Activated T-cell treated with anti-CD3 and anti-CD28 coated beads, Interleukin-2, amount 50 U/mL, for 72 hours (primary cell): ENCODE measurements around the gene LOXL3. TPM values are rescaled to one million over a fixed set of nuclear protein-coding genes. Genes with fewer than 3 reads are reported as not detected.

ENCODE experiments used
- ATAC-seq, 2 donors: fragments of 150-1000 bp; cut with Tn5 transposase; replicated peaks in 1 of 2; 2 replicates each; pipeline ENCODE4 v1.10.0; 2021; ENCODE audit warnings: moderate library complexity in 2 of 2, mild to moderate bottlenecking in 1 of 2
- DNase-seq, 2 donors: peaks; one replicate each; pipeline ENCODE4 v3.0.0; 2021 to 2022; ENCODE audit warnings: mixed read lengths in 1 of 2
- H3K27ac Mint-ChIP-seq: one replicate; pipeline ENCODE4 v1.8.0; 2022; ENCODE audit warnings: mild to moderate bottlenecking, moderate library complexity, mixed read lengths
- H3K27me3 Mint-ChIP-seq: one replicate; pipeline ENCODE4 v1.8.0; 2022; ENCODE audit warnings: low read depth, mixed read lengths
- H3K36me3 Mint-ChIP-seq, 2 donors: one replicate each; pipeline ENCODE4 v1.8.0; 2022; ENCODE audit warnings: mixed read lengths in 2 of 2, mild to moderate bottlenecking in 1 of 2; ENCODE audit not compliant: insufficient read depth in 2 of 2
- H3K4me1 Mint-ChIP-seq: one replicate; pipeline ENCODE4 v1.8.0; 2022; ENCODE audit warnings: low read depth, mixed read lengths
- H3K4me3 Mint-ChIP-seq, 2 donors: one replicate each; pipeline ENCODE4 v1.8.0; 2022; ENCODE audit warnings: mild to moderate bottlenecking in 2 of 2, mixed read lengths in 2 of 2, moderate library complexity in 2 of 2
- H3K9me3 Mint-ChIP-seq, 2 donors: one replicate each; pipeline ENCODE4 v1.8.0; 2022; ENCODE audit warnings: mixed read lengths in 2 of 2
- total RNA-seq, 2 donors: library from RNA; stranded (reverse); gene quantifications; one replicate each; pipeline ENCODE4 v1.2.3, GENCODE V29; 2022

LOXL3 gene
- total RNA-seq, 2 donors from 2014 or later, result 3.1 to 3.6 TPM

GRCh38 chr2:74525717-74526648 is 27.8 kb downstream of the LOXL3 start, which contains the start of gene DQX1:
Gene DQX1, minus strand, starts transcription at chr2:74526231. Its CDS starts 502 bp downstream, at chr2:74525729.
- no peak for ATAC-seq
- DNase-seq, result no peak
- Mint-ChIP-seq H3K27ac (no peak within 1 kb of the TSS), H3K9me3 (peaks cover 0 to 3% of the 10 kb centered on the region in 2 donors), H3K4me3 (peak within 1 kb of the TSS; percentile 36 to 53), H3K4me1 (peaks cover 23% of the 10 kb centered on the region), H3K27me3 (no peaks in the 10 kb centered on the region), H3K36me3 (peaks cover 17 to 19% of the 10 kb centered on the region in 2 donors)

- Mint-ChIP-seq H3K4me1 (peaks cover 18% of the 10 kb centered on the region), H3K4me3 (no peak overlapping the region), H3K9me3 (peaks cover 0 to 3% of the 10 kb centered on the region in 2 donors), H3K36me3 (peaks cover 16 to 17% of the 10 kb centered on the region in 2 donors), H3K27me3 (peaks cover 4% of the 10 kb centered on the region), H3K27ac (no peak overlapping the region)
- no peak for DNase-seq
- ATAC-seq, result no peak
Measured at GRCh38 chr2:74524955-74525716, 28.6 kb downstream of the LOXL3 start.

- Mint-ChIP-seq H3K36me3 (peaks cover 16% of the 10 kb centered on the region in 2 donors), H3K9me3 (peaks cover 0 to 3% of the 10 kb centered on the region in 2 donors), H3K4me3 (no peak overlapping the region), H3K27ac (no peak overlapping the region), H3K4me1 (peaks cover 18% of the 10 kb centered on the region), H3K27me3 (peaks cover 14% of the 10 kb centered on the region)
- no peak for ATAC-seq
- DNase-seq, result no peak
Measured at GRCh38 chr2:74524005-74524404, 29.7 kb downstream of the LOXL3 start.

- Mint-ChIP-seq H3K4me3 (no peak overlapping the region), H3K27me3 (peaks cover 29% of the 10 kb centered on the region), H3K9me3 (peaks cover 0 to 3% of the 10 kb centered on the region in 2 donors), H3K36me3 (peaks cover 8 to 12% of the 10 kb centered on the region in 2 donors), H3K27ac (no peak overlapping the region), H3K4me1 (peaks cover 4% of the 10 kb centered on the region)
- no peak for ATAC-seq
- no peak for DNase-seq
Measured at GRCh38 chr2:74522516-74522915, 31.2 kb downstream of the LOXL3 start.

- Mint-ChIP-seq H3K4me1 (peaks cover 15% of the 10 kb centered on the region), H3K36me3 (peaks cover 3 to 7% of the 10 kb centered on the region in 2 donors), H3K27me3 (peaks cover 75% of the 10 kb centered on the region), H3K27ac (no peak overlapping the region), H3K9me3 (no peaks in the 10 kb centered on the region), H3K4me3 (peak overlapping the region; percentile 84 to 86)
- DNase-seq (no peak), ATAC-seq (no peak)
Measured at GRCh38 chr2:74516650-74517049, 37.1 kb downstream of the LOXL3 start.

- H3K9me3 Mint-ChIP-seq, result no peaks in the 10 kb centered on the region
- H3K27ac Mint-ChIP-seq, result no peak overlapping the region
- peaks cover 81% of the 10 kb centered on the region for H3K27me3 Mint-ChIP-seq
- ATAC-seq (peak; percentile 77 to 82), DNase-seq (peak; percentile 81 to 85)
- peak overlapping the region; percentile 84 to 86 for H3K4me3 Mint-ChIP-seq
- peaks cover 21% of the 10 kb centered on the region for H3K4me1 Mint-ChIP-seq
- H3K36me3 Mint-ChIP-seq, result peaks cover 3 to 7% of the 10 kb centered on the region in 2 donors
Measured at GRCh38 chr2:74515981-74516633, 37.6 kb downstream of the LOXL3 start.

GRCh38 chr2:74515271-74515980 is 38.3 kb downstream of the LOXL3 start:
- H3K4me3 Mint-ChIP-seq, result peak overlapping the region; percentile 71 to 86
- peak; percentile 2 to 10 for ATAC-seq
- no peak for DNase-seq

GRCh38 chr2:74514368-74515270 is 39.1 kb downstream of the LOXL3 start, which contains the start of gene TLX2:
Gene TLX2, plus strand, starts transcription at chr2:74514450. Its CDS starts 357 bp downstream, at chr2:74514807.
- Mint-ChIP-seq H3K4me1 (peaks cover 26% of the 10 kb centered on the region), H3K27me3 (peaks cover 76% of the 10 kb centered on the region), H3K4me3 (peak within 1 kb of the TSS; percentile 71 to 86), H3K27ac (no peak within 1 kb of the TSS), H3K9me3 (no peaks in the 10 kb centered on the region), H3K36me3 (peaks cover 3 to 7% of the 10 kb centered on the region in 2 donors)
- ATAC-seq, result peak; percentile 22 to 27
- peak in 1 of 2 donors; percentile 29 for DNase-seq

More at GRCh38 chr2:74515271-74515980, 38.3 kb downstream of the LOXL3 start:
- H3K27ac Mint-ChIP-seq, result no peak overlapping the region
- peaks cover 22% of the 10 kb centered on the region for H3K4me1 Mint-ChIP-seq
- H3K36me3 Mint-ChIP-seq, result peaks cover 3 to 7% of the 10 kb centered on the region in 2 donors
- no peaks in the 10 kb centered on the region for H3K9me3 Mint-ChIP-seq
- H3K27me3 Mint-ChIP-seq, result peaks cover 80% of the 10 kb centered on the region

- H3K4me1 Mint-ChIP-seq, result peaks cover 30% of the 10 kb centered on the region
- peaks cover 71% of the 10 kb centered on the region for H3K27me3 Mint-ChIP-seq
- H3K4me3 Mint-ChIP-seq, result peak overlapping the region; percentile 59 to 71
- no peaks in the 10 kb centered on the region for H3K9me3 Mint-ChIP-seq
- peak; percentile 54 to 56 for DNase-seq
- ATAC-seq, result peak; percentile 49 to 52
- H3K27ac Mint-ChIP-seq, result no peak overlapping the region
- H3K36me3 Mint-ChIP-seq, result peaks cover 3 to 7% of the 10 kb centered on the region in 2 donors
Measured at GRCh38 chr2:74513605-74514367, 40.0 kb downstream of the LOXL3 start.

- H3K4me3 Mint-ChIP-seq, result peak overlapping the region; percentile 59 to 71
- no peaks in the 10 kb centered on the region for H3K9me3 Mint-ChIP-seq
- no peak for ATAC-seq
- H3K4me1 Mint-ChIP-seq, result peaks cover 38% of the 10 kb centered on the region
- no peak overlapping the region for H3K27ac Mint-ChIP-seq
- no peak for DNase-seq
- peaks cover 3 to 7% of the 10 kb centered on the region in 2 donors for H3K36me3 Mint-ChIP-seq
- peaks cover 63% of the 10 kb centered on the region for H3K27me3 Mint-ChIP-seq
Measured at GRCh38 chr2:74512744-74513604, 40.8 kb downstream of the LOXL3 start.
